WTC11 (cell line): ENCODE results near the gene WASF3. TPM values are rescaled to one million over a fixed set of nuclear protein-coding genes. Genes with fewer than 3 reads are reported as not detected.

ENCODE experiments used
- ATAC-seq: fragments of 200-7000 bp; cut with Tn5 transposase; 2 replicates; pipeline ENCODE4 v1.10.0; 2021; ENCODE audit warnings: mild to moderate bottlenecking, moderate library complexity
- CTCF ChIA-PET: fragments of 300-600 bp; sonication (Branson Sonifier 250); formaldehyde crosslinking; loops from one replicate; lab custom pipeline; 2021; ENCODE audit warnings: antibody characterized with exemption; lab: Charles Lee
- POLR2A ChIA-PET: fragments of 350-600 bp; sonication (Branson Sonifier 250); formaldehyde crosslinking; loops from one replicate; lab custom pipeline; 2021; ENCODE audit warnings: antibody characterized with exemption; lab: Charles Lee
- DNase-seq: peaks from one replicate; pipeline ENCODE4 v3.0.0; 2021; ENCODE audit warnings: low spot score
- H3K27ac Mint-ChIP-seq: 2 replicates; pipeline ENCODE4 v1.8.0; 2021; ENCODE audit warnings: mixed read lengths
- H3K27me3 Mint-ChIP-seq: 2 replicates; pipeline ENCODE4 v1.8.0; 2021; ENCODE audit warnings: low read depth, mild to moderate bottlenecking, moderate library complexity, mixed read lengths
- H3K36me3 Mint-ChIP-seq: 2 replicates; pipeline ENCODE4 v1.8.0; 2021; ENCODE audit warnings: mixed read lengths
- H3K4me1 Mint-ChIP-seq: 2 replicates; pipeline ENCODE4 v1.8.0; 2022; ENCODE audit warnings: mixed read lengths
- H3K4me3 Mint-ChIP-seq: 2 replicates; pipeline ENCODE4 v1.8.0; 2021; ENCODE audit warnings: mild to moderate bottlenecking, moderate library complexity, mixed read lengths
- H3K9me3 Mint-ChIP-seq: 2 replicates; pipeline ENCODE4 v1.8.0; 2021; ENCODE audit warnings: mixed read lengths
- E2F5 ChIP-seq: sonication (generic); formaldehyde crosslinking; IDR thresholded peaks from 2 replicates; pipeline ENCODE4 v1.8.1; 2022; ENCODE audit warnings: mild to moderate bottlenecking, moderate library complexity, missing genetic modification reagents
- EMX1 ChIP-seq: fragments of 250-450 bp; sonication (Bioruptor Pico); IDR thresholded peaks from 2 replicates; pipeline ENCODE4 v1.8.0; 2021; ENCODE audit warnings: mild to moderate bottlenecking
- ETV6 ChIP-seq: sonication (generic); formaldehyde crosslinking; IDR thresholded peaks from 2 replicates; pipeline ENCODE4 v1.8.1; 2022; ENCODE audit warnings: mild to moderate bottlenecking, missing genetic modification reagents
- FOXK1 ChIP-seq: sonication (generic); formaldehyde crosslinking; IDR thresholded peaks from 2 replicates; pipeline ENCODE4 v1.8.0; 2022; ENCODE audit warnings: mild to moderate bottlenecking, moderate library complexity, missing genetic modification reagents
- GTF2I ChIP-seq: fragments of 250-450 bp; sonication (Bioruptor Pico); conservative IDR thresholded peaks from 2 replicates; pipeline ENCODE4 v1.4.0; 2021; ENCODE audit warnings: mild to moderate bottlenecking
- IRF1 ChIP-seq: sonication (generic); formaldehyde crosslinking; IDR thresholded peaks from 2 replicates; pipeline ENCODE4 v1.8.0; 2023; ENCODE audit warnings: missing genetic modification reagents
- NR2C2 ChIP-seq: sonication (generic); formaldehyde crosslinking; IDR thresholded peaks from 2 replicates; pipeline ENCODE4 v1.8.0; 2022; ENCODE audit warnings: mild to moderate bottlenecking, missing genetic modification reagents
- OVOL2 ChIP-seq: fragments of 250-450 bp; sonication (Bioruptor Pico); IDR thresholded peaks from 2 replicates; pipeline ENCODE4 v1.9.0; 2021; ENCODE audit warnings: mild to moderate bottlenecking, borderline replicate concordance
- PRDM15 ChIP-seq: sonication (generic); formaldehyde crosslinking; IDR thresholded peaks from 2 replicates; pipeline ENCODE4 v1.8.0; 2022; ENCODE audit warnings: missing genetic modification reagents
- SMAD4 ChIP-seq: sonication (generic); formaldehyde crosslinking; IDR thresholded peaks from 2 replicates; pipeline ENCODE4 v1.8.0; 2022; ENCODE audit warnings: mild to moderate bottlenecking, missing genetic modification reagents
- TCF7 ChIP-seq: sonication (generic); formaldehyde crosslinking; IDR thresholded peaks from 2 replicates; pipeline ENCODE4 v1.8.0; 2022; ENCODE audit warnings: mild to moderate bottlenecking, low read depth, missing genetic modification reagents, moderate library complexity
- TEAD4 ChIP-seq: sonication (generic); formaldehyde crosslinking; IDR thresholded peaks from 2 replicates; pipeline ENCODE4 v1.8.0; 2022; ENCODE audit warnings: mild to moderate bottlenecking, missing genetic modification reagents
- USF1 ChIP-seq: sonication (generic); formaldehyde crosslinking; IDR thresholded peaks from 2 replicates; pipeline ENCODE4 v1.8.0; 2022; ENCODE audit warnings: mild to moderate bottlenecking, missing genetic modification reagents
- ZNF219 ChIP-seq: sonication (generic); formaldehyde crosslinking; IDR thresholded peaks from 2 replicates; pipeline ENCODE4 v1.8.0; 2023; ENCODE audit warnings: missing genetic modification reagents, mild to moderate bottlenecking, borderline replicate concordance
- ZNF263 ChIP-seq: sonication (generic); formaldehyde crosslinking; IDR thresholded peaks from 2 replicates; pipeline ENCODE4 v1.8.1; 2022; ENCODE audit warnings: low read depth, mild to moderate bottlenecking, moderate library complexity, missing genetic modification reagents
- ZNF317 ChIP-seq: sonication (generic); formaldehyde crosslinking; IDR thresholded peaks from 2 replicates; pipeline ENCODE4 v1.8.1; 2023; ENCODE audit warnings: low read depth, mild to moderate bottlenecking, moderate library complexity, missing genetic modification reagents, borderline replicate concordance
- total RNA-seq: library from RNA; stranded (reverse); gene quantifications from 3 replicates; pipeline ENCODE4 v1.2.3, GENCODE V29; 2021
- TF ChIP-seq, protein P1 (sequence below): sonication (generic); formaldehyde crosslinking; IDR thresholded peaks from 2 replicates; pipeline ENCODE4 v1.8.1; 2023; ENCODE audit warnings: mild to moderate bottlenecking, missing genetic modification reagents
- TF ChIP-seq, protein P2 (sequence below): fragments of 250-450 bp; sonication (Bioruptor Pico); IDR thresholded peaks from 2 replicates; pipeline ENCODE4 v1.9.0; 2021; ENCODE audit warnings: moderate library complexity, mild to moderate bottlenecking, inconsistent platforms, borderline replicate concordance
- TF ChIP-seq, protein P3 (sequence below): sonication (generic); formaldehyde crosslinking; IDR thresholded peaks from 2 replicates; pipeline ENCODE4 v1.8.0; 2023; ENCODE audit warnings: mild to moderate bottlenecking, missing genetic modification reagents

WASF3 gene
- total RNA-seq, 1 experiment from 2014 or later, result 26.8 TPM

- ATAC-seq, result no peak
- no peak for DNase-seq
- H3K27ac Mint-ChIP-seq, result no peak overlapping the region
Observed at GRCh38 chr13:26651234-26651633, 93.8 kb downstream of the WASF3 start.

GRCh38 chr13:26653310-26653709, 95.8 kb downstream of the WASF3 start:
- H3K36me3 Mint-ChIP-seq, result peaks cover 21% of the 10 kb centered on the region

More at GRCh38 chr13:26651234-26651633, 93.8 kb downstream of the WASF3 start:
- peak; percentile 91 for TF ChIP-seq ZNF317
- TF ChIP-seq GTF2I (CRISPR knock-in tag), result no peak
- peaks cover 21% of the 10 kb centered on the region for H3K4me1 Mint-ChIP-seq
- peaks cover 21% of the 10 kb centered on the region for H3K36me3 Mint-ChIP-seq
- H3K4me3 Mint-ChIP-seq, result no peak overlapping the region
- ChIA-PET CTCF (no interaction called here), POLR2A (no interaction called here)
- peaks cover 18% of the 10 kb centered on the region for H3K9me3 Mint-ChIP-seq
- no peaks in the 10 kb centered on the region for H3K27me3 Mint-ChIP-seq

More at GRCh38 chr13:26653310-26653709, 95.8 kb downstream of the WASF3 start:
- H3K4me1 Mint-ChIP-seq, result peaks cover under 1% of the 10 kb centered on the region
- TF ChIP-seq ZNF317 (no peak), IRF1 (no peak), USF1 (CRISPR knock-in tag) (no peak), SMAD4 (no peak), OVOL2 (CRISPR knock-in tag) (no peak), ETV6 (CRISPR knock-in tag) (no peak), TEAD4 (no peak), E2F5 (CRISPR knock-in tag) (no peak), FOXK1 (CRISPR knock-in tag) (no peak), TCF7 (CRISPR knock-in tag) (no peak), EMX1 (CRISPR knock-in tag) (no peak), ZNF263 (CRISPR knock-in tag) (no peak), NR2C2 (no peak), ZNF219 (CRISPR knock-in tag) (no peak), PRDM15 (no peak)
- TF ChIP-seq, protein P1, sequence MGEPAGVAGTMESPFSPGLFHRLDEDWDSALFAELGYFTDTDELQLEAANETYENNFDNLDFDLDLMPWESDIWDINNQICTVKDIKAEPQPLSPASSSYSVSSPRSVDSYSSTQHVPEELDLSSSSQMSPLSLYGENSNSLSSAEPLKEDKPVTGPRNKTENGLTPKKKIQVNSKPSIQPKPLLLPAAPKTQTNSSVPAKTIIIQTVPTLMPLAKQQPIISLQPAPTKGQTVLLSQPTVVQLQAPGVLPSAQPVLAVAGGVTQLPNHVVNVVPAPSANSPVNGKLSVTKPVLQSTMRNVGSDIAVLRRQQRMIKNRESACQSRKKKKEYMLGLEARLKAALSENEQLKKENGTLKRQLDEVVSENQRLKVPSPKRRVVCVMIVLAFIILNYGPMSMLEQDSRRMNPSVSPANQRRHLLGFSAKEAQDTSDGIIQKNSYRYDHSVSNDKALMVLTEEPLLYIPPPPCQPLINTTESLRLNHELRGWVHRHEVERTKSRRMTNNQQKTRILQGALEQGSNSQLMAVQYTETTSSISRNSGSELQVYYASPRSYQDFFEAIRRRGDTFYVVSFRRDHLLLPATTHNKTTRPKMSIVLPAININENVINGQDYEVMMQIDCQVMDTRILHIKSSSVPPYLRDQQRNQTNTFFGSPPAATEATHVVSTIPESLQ (CRISPR knock-in tag), result no peak
- TF ChIP-seq, protein P2, sequence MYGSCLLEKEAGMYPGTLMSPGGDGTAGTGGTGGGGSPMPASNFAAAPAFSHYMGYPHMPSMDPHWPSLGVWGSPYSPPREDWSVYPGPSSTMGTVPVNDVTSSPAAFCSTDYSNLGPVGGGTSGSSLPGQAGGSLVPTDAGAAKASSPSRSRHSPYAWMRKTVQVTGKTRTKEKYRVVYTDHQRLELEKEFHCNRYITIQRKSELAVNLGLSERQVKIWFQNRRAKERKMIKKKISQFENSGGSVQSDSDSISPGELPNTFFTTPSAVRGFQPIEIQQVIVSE (CRISPR knock-in tag), result no peak
- TF ChIP-seq, protein P3, sequence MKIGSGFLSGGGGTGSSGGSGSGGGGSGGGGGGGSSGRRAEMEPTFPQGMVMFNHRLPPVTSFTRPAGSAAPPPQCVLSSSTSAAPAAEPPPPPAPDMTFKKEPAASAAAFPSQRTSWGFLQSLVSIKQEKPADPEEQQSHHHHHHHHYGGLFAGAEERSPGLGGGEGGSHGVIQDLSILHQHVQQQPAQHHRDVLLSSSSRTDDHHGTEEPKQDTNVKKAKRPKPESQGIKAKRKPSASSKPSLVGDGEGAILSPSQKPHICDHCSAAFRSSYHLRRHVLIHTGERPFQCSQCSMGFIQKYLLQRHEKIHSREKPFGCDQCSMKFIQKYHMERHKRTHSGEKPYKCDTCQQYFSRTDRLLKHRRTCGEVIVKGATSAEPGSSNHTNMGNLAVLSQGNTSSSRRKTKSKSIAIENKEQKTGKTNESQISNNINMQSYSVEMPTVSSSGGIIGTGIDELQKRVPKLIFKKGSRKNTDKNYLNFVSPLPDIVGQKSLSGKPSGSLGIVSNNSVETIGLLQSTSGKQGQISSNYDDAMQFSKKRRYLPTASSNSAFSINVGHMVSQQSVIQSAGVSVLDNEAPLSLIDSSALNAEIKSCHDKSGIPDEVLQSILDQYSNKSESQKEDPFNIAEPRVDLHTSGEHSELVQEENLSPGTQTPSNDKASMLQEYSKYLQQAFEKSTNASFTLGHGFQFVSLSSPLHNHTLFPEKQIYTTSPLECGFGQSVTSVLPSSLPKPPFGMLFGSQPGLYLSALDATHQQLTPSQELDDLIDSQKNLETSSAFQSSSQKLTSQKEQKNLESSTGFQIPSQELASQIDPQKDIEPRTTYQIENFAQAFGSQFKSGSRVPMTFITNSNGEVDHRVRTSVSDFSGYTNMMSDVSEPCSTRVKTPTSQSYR, result no peak
- ChIA-PET CTCF (no interaction called here), POLR2A (no interaction called here)
- no peak overlapping the region for H3K4me3 Mint-ChIP-seq
- H3K9me3 Mint-ChIP-seq, result peaks cover 18% of the 10 kb centered on the region
- H3K27me3 Mint-ChIP-seq, result no peaks in the 10 kb centered on the region
- DNase-seq (no peak), ATAC-seq (no peak)
- H3K27ac Mint-ChIP-seq, result no peak overlapping the region
